Caco-2 (cell line): ENCODE results near the gene REPS2. TPM values are rescaled to one million over a fixed set of nuclear protein-coding genes. Genes with fewer than 3 reads are reported as not detected.

Experiments
- BruUV-seq: library from RNA; stranded (reverse); fragments of 400-500 nt; replicated peaks from 2 replicates; lab custom pipeline; 2021; lab: Mats Ljungman, UMichigan
- CTCF ChIA-PET: fragments of 300-600 bp; sonication (Branson Sonifier 250); formaldehyde crosslinking; loops from one replicate; lab custom pipeline; 2022; ENCODE audit warnings: antibody characterized with exemption; lab: Charles Lee
- POLR2A ChIA-PET: fragments of 300-600 bp; sonication (Branson Sonifier 250); formaldehyde crosslinking; loops from one replicate; lab custom pipeline; 2022; ENCODE audit warnings: antibody characterized with exemption; lab: Charles Lee
- DNase-seq, 2 experiments: peaks; one replicate each; pipeline versions ENCODE4 v3.0.0 to v3.0.0-alpha.2; 2020 to 2022
- H3K27me3 ChIP-seq: replicated peaks from 2 replicates; pipeline ENCODE4 v1.6.0; 2011; ENCODE audit warnings: low read length; ENCODE audit not compliant: control insufficient read depth, insufficient read depth
- H3K36me3 ChIP-seq: 2 replicates; pipeline ENCODE4 v1.5.1; 2011; ENCODE audit warnings: low read length; ENCODE audit not compliant: control insufficient read depth, insufficient read depth
- H3K4me1 ChIP-seq: fragments of 250-450 bp; sonication (Bioruptor Pico); 2 replicates; pipeline ENCODE4 v1.5.1; 2020; ENCODE audit warnings: mild to moderate bottlenecking
- H3K4me3 ChIP-seq: 2 replicates; pipeline ENCODE4 v1.5.1; 2011; ENCODE audit warnings: low read depth, mild to moderate bottlenecking, control low read depth, low read length
- H3K9me3 ChIP-seq: fragments of 250-450 bp; sonication (Bioruptor Pico); 2 replicates; pipeline ENCODE4 v1.5.1; 2020; ENCODE audit warnings: mild to moderate bottlenecking, moderate library complexity
- H3K27ac Mint-ChIP-seq: one replicate; pipeline ENCODE4 v1.8.0; 2022; ENCODE audit warnings: mixed read lengths; ENCODE audit not compliant: unreplicated experiment
- H3K27me3 Mint-ChIP-seq: one replicate; pipeline ENCODE4 v1.8.0; 2022; ENCODE audit warnings: mixed read lengths; ENCODE audit not compliant: insufficient read depth, unreplicated experiment
- H3K36me3 Mint-ChIP-seq: one replicate; pipeline ENCODE4 v1.8.0; 2022; ENCODE audit warnings: mild to moderate bottlenecking, mixed read lengths; ENCODE audit not compliant: insufficient read depth, unreplicated experiment
- H3K4me1 Mint-ChIP-seq: one replicate; pipeline ENCODE4 v1.8.0; 2022; ENCODE audit warnings: low read depth, mixed read lengths; ENCODE audit not compliant: unreplicated experiment
- H3K4me3 Mint-ChIP-seq: one replicate; pipeline ENCODE4 v1.8.0; 2022; ENCODE audit warnings: mild to moderate bottlenecking, moderate library complexity, mixed read lengths; ENCODE audit not compliant: unreplicated experiment
- H3K9me3 Mint-ChIP-seq: one replicate; pipeline ENCODE4 v1.8.0; 2022; ENCODE audit warnings: mixed read lengths; ENCODE audit not compliant: unreplicated experiment
- intact Hi-C: fragments of 100-400 bp; cut with micrococcal nuclease; formaldehyde crosslinking; loops from one replicate; pipeline ENCODE4 v1.10.0; 2022; ENCODE audit not compliant: unreplicated experiment
- total RNA-seq: library from RNA; stranded (reverse); gene quantifications from 2 replicates; pipeline ENCODE4 v1.2.3, GENCODE V29; 2022
- TF ChIP-seq, protein P1 (sequence below), 2 experiments: fragments of 200-600 bp in 1 of 2; IDR thresholded peaks; 1 replicate in 1 of 2; 2 replicates in 1 of 2; pipeline versions ENCODE4 v1.5.1 to v1.8.0; 2011 to 2022; ENCODE audit warnings: antibody characterized with exemption in 1 of 2, control low read depth in 1 of 2, inconsistent platforms in 1 of 2, low read depth in 1 of 2, low read length in 1 of 2, mild to moderate bottlenecking in 1 of 2, moderate library complexity in 1 of 2; ENCODE audit not compliant: insufficient read depth in 1 of 2, severe bottlenecking in 1 of 2, unreplicated experiment in 1 of 2

Gene REPS2
- total RNA-seq, 1 experiment from 2014 or later = 0.86 TPM

DNA sequence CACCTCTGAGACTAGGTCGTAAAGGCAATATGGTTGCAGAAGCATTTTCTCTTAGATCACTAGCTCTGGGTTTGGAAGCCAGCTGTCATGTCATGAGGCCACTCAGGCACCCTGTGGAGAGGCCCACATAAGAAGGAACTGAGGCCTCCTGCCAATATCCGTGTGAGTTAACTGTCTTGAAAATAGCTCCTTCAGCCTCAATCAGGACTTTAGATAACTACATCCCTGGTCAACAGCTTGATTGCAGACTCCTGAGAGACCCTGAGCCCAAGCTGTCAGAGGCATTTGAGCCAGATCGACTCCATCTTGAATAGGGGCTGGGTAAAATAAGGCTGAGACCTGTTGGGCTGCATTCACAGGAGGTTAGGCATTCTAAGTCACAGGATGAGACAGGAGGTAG, 15.1 kb upstream of the REPS2 start:
- TF ChIP-seq, protein P1, sequence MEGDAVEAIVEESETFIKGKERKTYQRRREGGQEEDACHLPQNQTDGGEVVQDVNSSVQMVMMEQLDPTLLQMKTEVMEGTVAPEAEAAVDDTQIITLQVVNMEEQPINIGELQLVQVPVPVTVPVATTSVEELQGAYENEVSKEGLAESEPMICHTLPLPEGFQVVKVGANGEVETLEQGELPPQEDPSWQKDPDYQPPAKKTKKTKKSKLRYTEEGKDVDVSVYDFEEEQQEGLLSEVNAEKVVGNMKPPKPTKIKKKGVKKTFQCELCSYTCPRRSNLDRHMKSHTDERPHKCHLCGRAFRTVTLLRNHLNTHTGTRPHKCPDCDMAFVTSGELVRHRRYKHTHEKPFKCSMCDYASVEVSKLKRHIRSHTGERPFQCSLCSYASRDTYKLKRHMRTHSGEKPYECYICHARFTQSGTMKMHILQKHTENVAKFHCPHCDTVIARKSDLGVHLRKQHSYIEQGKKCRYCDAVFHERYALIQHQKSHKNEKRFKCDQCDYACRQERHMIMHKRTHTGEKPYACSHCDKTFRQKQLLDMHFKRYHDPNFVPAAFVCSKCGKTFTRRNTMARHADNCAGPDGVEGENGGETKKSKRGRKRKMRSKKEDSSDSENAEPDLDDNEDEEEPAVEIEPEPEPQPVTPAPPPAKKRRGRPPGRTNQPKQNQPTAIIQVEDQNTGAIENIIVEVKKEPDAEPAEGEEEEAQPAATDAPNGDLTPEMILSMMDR (IDR thresholded peaks at IDR 0.05; ENCODE audit: insufficient read depth in 1 of 2, low read depth in 1 of 2, low read length in 1 of 2, severe bottlenecking in 1 of 2, unreplicated experiment in 1 of 2) = no peak
- intact Hi-C loops = no loop called here
- peaks cover 2% of the 10 kb centered on the region for H3K27me3 Mint-ChIP-seq
- H3K27ac Mint-ChIP-seq = no peak overlapping the region
- ChIA-PET CTCF (interaction anchor here (0.6 kb wide), 1 partner anchor 17 kb away, joined by 3 read pairs; no protein-coding TSS in a partner anchor), POLR2A (no interaction called here)
- peaks cover 11% of the 10 kb centered on the region for H3K4me1 Mint-ChIP-seq
- BruUV-seq = no TSS peak
- H3K4me3 ChIP-seq = no peak overlapping the region
- H3K9me3 ChIP-seq = no peaks in the 10 kb centered on the region
- H3K4me3 Mint-ChIP-seq = no peak overlapping the region
- no peaks in the 10 kb centered on the region for H3K36me3 Mint-ChIP-seq
- no peaks in the 10 kb centered on the region for H3K4me1 ChIP-seq
- H3K9me3 Mint-ChIP-seq = no peaks in the 10 kb centered on the region
- no peak for DNase-seq
- no peaks in the 10 kb centered on the region for H3K27me3 ChIP-seq
- H3K36me3 ChIP-seq = no peaks in the 10 kb centered on the region

DNA sequence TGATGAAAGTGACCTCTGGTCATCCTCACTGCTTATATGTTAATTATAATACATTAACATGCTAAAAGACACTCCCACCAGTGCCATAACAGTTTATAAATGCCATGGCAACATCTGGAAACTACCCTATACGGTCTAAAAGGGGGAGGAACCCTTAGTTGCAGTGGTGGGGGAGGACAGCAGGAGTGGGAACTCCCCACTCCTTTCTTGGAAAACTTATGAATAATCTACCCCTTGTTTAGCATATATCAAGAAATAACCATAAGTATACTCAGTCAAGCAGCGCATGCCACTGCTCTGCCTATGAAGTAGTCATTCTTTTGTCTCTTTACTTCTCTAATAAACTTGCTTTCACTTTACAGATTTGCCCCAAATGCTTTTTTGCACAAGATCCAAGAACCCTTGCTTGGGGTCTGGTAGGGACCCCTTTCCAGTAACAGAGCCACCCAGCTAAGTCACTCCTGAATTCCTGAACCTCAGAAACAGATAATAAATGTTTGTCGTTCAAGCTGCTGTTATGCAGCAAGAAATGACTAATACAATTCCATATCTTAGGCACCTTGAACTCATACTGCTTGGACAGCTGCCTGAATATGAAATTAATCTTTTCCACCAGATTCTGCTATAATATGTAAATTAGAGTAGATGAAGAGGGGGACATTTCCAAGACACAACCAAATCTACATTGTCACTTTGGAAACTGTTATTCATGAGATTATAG, 14.4 kb upstream of the REPS2 start:
- TF ChIP-seq, protein P1 (IDR thresholded peaks at IDR 0.05; ENCODE audit: insufficient read depth in 1 of 2, low read depth in 1 of 2, low read length in 1 of 2, severe bottlenecking in 1 of 2, unreplicated experiment in 1 of 2) = no peak
- H3K4me3 Mint-ChIP-seq = no peak overlapping the region
- H3K9me3 Mint-ChIP-seq = no peaks in the 10 kb centered on the region
- ChIA-PET POLR2A (no interaction called here), CTCF (interaction anchor here (0.6 kb wide), 1 partner anchor 16 kb away, joined by 3 read pairs; no protein-coding TSS in a partner anchor)
- no peaks in the 10 kb centered on the region for H3K4me1 ChIP-seq
- peaks cover 11% of the 10 kb centered on the region for H3K4me1 Mint-ChIP-seq
- intact Hi-C loops = no loop called here
- H3K27me3 Mint-ChIP-seq = peaks cover 6% of the 10 kb centered on the region
- no peaks in the 10 kb centered on the region for H3K36me3 Mint-ChIP-seq
- H3K36me3 ChIP-seq = no peaks in the 10 kb centered on the region
- no peak overlapping the region for H3K4me3 ChIP-seq
- BruUV-seq = no TSS peak
- H3K9me3 ChIP-seq = no peaks in the 10 kb centered on the region
- H3K27ac Mint-ChIP-seq = no peak overlapping the region
- DNase-seq = no peak
- no peaks in the 10 kb centered on the region for H3K27me3 ChIP-seq

DNA sequence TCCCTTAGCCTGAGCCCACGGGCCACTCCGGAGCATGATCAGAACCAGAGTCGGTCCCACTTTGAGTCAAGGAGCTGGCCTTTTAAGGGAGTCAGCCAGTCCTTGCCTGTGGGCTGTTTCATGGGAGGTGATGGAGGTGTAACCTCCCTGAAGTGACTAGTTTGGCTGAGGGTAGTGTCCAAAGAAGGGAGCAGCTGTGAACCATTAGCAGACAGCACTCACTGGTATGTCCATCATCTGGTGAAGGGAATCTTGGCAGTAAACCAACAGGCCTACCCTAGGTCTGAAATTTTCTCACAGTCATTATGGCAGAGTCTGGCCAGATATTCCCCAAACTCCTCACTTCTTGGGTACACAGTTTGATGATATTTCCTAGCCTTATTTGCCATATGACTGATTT, 12.3 kb upstream of the REPS2 start:
- CTCF ChIA-PET = no interaction called here

More for the DNA sequence above, 12.3 kb upstream of the REPS2 start:
- H3K36me3 Mint-ChIP-seq = no peaks in the 10 kb centered on the region
- no peak overlapping the region for H3K4me3 ChIP-seq
- H3K9me3 ChIP-seq = no peaks in the 10 kb centered on the region
- intact Hi-C loops = no loop called here
- H3K27me3 Mint-ChIP-seq = peaks cover 6% of the 10 kb centered on the region
- DNase-seq = no peak
- H3K27ac Mint-ChIP-seq = no peak overlapping the region
- no peaks in the 10 kb centered on the region for H3K27me3 ChIP-seq
- BruUV-seq = no TSS peak
- POLR2A ChIA-PET = no interaction called here
- no peaks in the 10 kb centered on the region for H3K9me3 Mint-ChIP-seq
- TF ChIP-seq, protein P1 (IDR thresholded peaks at IDR 0.05; ENCODE audit: insufficient read depth in 1 of 2, low read depth in 1 of 2, low read length in 1 of 2, severe bottlenecking in 1 of 2, unreplicated experiment in 1 of 2) = no peak
- H3K4me1 ChIP-seq = no peaks in the 10 kb centered on the region
- no peak overlapping the region for H3K4me3 Mint-ChIP-seq
- H3K4me1 Mint-ChIP-seq = peaks cover 11% of the 10 kb centered on the region
- no peaks in the 10 kb centered on the region for H3K36me3 ChIP-seq
